WTC11 (cell line): ENCODE measurements around the gene SSTR5. TPM values are rescaled to one million over a fixed set of nuclear protein-coding genes. Genes with fewer than 3 reads are reported as not detected.

Experiments
- ATAC-seq: fragments of 200-7000 bp; cut with Tn5 transposase; 2 replicates; pipeline ENCODE4 v1.10.0; 2021; ENCODE audit warnings: mild to moderate bottlenecking, moderate library complexity
- CTCF ChIA-PET: fragments of 300-600 bp; sonication (Branson Sonifier 250); formaldehyde crosslinking; loops from one replicate; lab custom pipeline; 2021; ENCODE audit warnings: antibody characterized with exemption; lab: Charles Lee
- POLR2A ChIA-PET: fragments of 350-600 bp; sonication (Branson Sonifier 250); formaldehyde crosslinking; loops from one replicate; lab custom pipeline; 2021; ENCODE audit warnings: antibody characterized with exemption; lab: Charles Lee
- DNase-seq: peaks from one replicate; pipeline ENCODE4 v3.0.0; 2021; ENCODE audit warnings: low spot score
- H3K27ac Mint-ChIP-seq: 2 replicates; pipeline ENCODE4 v1.8.0; 2021; ENCODE audit warnings: mixed read lengths
- H3K27me3 Mint-ChIP-seq: 2 replicates; pipeline ENCODE4 v1.8.0; 2021; ENCODE audit warnings: low read depth, mild to moderate bottlenecking, moderate library complexity, mixed read lengths
- H3K36me3 Mint-ChIP-seq: 2 replicates; pipeline ENCODE4 v1.8.0; 2021; ENCODE audit warnings: mixed read lengths
- H3K4me1 Mint-ChIP-seq: 2 replicates; pipeline ENCODE4 v1.8.0; 2022; ENCODE audit warnings: mixed read lengths
- H3K4me3 Mint-ChIP-seq: 2 replicates; pipeline ENCODE4 v1.8.0; 2021; ENCODE audit warnings: mild to moderate bottlenecking, moderate library complexity, mixed read lengths
- H3K9me3 Mint-ChIP-seq: 2 replicates; pipeline ENCODE4 v1.8.0; 2021; ENCODE audit warnings: mixed read lengths
- AFF4 ChIP-seq: sonication (generic); formaldehyde crosslinking; IDR thresholded peaks from 2 replicates; pipeline ENCODE4 v1.8.1; 2023; ENCODE audit warnings: mild to moderate bottlenecking, missing genetic modification reagents, borderline replicate concordance
- ARID4B ChIP-seq: sonication (generic); formaldehyde crosslinking; IDR thresholded peaks from 2 replicates; pipeline ENCODE4 v1.8.0; 2023; ENCODE audit warnings: missing genetic modification reagents, mild to moderate bottlenecking, borderline replicate concordance
- ATF3 ChIP-seq: sonication (generic); formaldehyde crosslinking; conservative IDR thresholded peaks from 2 replicates; pipeline ENCODE4 v1.8.1; 2022; ENCODE audit warnings: mild to moderate bottlenecking, missing genetic modification reagents
- E2F4 ChIP-seq: sonication (generic); formaldehyde crosslinking; IDR thresholded peaks from 2 replicates; pipeline ENCODE4 v1.8.1; 2022; ENCODE audit warnings: low read depth, mild to moderate bottlenecking, moderate library complexity, missing genetic modification reagents, borderline replicate concordance
- ELF4 ChIP-seq: sonication (generic); formaldehyde crosslinking; IDR thresholded peaks from 2 replicates; pipeline ENCODE4 v1.8.1; 2022; ENCODE audit warnings: low read depth, mild to moderate bottlenecking, moderate library complexity, missing genetic modification reagents
- GABPB1 ChIP-seq: sonication (generic); formaldehyde crosslinking; IDR thresholded peaks from 2 replicates; pipeline ENCODE4 v1.8.1; 2023; ENCODE audit warnings: mild to moderate bottlenecking, missing genetic modification reagents
- KAT7 ChIP-seq: sonication (generic); formaldehyde crosslinking; IDR thresholded peaks from 2 replicates; pipeline ENCODE4 v1.8.1; 2023; ENCODE audit warnings: missing genetic modification reagents, mild to moderate bottlenecking, borderline replicate concordance
- TEAD4 ChIP-seq: sonication (generic); formaldehyde crosslinking; IDR thresholded peaks from 2 replicates; pipeline ENCODE4 v1.8.0; 2022; ENCODE audit warnings: mild to moderate bottlenecking, missing genetic modification reagents
- ZBTB43 ChIP-seq: sonication (generic); formaldehyde crosslinking; IDR thresholded peaks from 2 replicates; pipeline ENCODE4 v1.8.1; 2023; ENCODE audit warnings: mild to moderate bottlenecking, missing genetic modification reagents
- ZNF416 ChIP-seq: fragments of 250-450 bp; sonication (Bioruptor Pico); IDR thresholded peaks from 2 replicates; pipeline ENCODE4 v1.9.0; 2021; ENCODE audit warnings: mild to moderate bottlenecking, inconsistent platforms
- total RNA-seq: library from RNA; stranded (reverse); gene quantifications from 3 replicates; pipeline ENCODE4 v1.2.3, GENCODE V29; 2021
- TF ChIP-seq, protein P1 (sequence below): fragments of 200-600 bp; IDR thresholded peaks from 2 replicates; pipeline ENCODE4 v1.8.0; 2022; ENCODE audit warnings: antibody characterized with exemption
- TF ChIP-seq, protein P2 (sequence below): fragments of 250-450 bp; sonication (Bioruptor Pico); conservative IDR thresholded peaks from 2 replicates; pipeline ENCODE4 v1.9.0; 2021; ENCODE audit warnings: mild to moderate bottlenecking
- TF ChIP-seq, protein P3 (sequence below): fragments of 250-450 bp; sonication (Bioruptor Pico); IDR thresholded peaks from 2 replicates; pipeline ENCODE4 v1.9.0; 2021; ENCODE audit warnings: moderate library complexity, mild to moderate bottlenecking, inconsistent platforms, borderline replicate concordance
- TF ChIP-seq, protein P4 (sequence below): sonication (generic); formaldehyde crosslinking; IDR thresholded peaks from 2 replicates; pipeline ENCODE4 v1.8.1; 2022; ENCODE audit warnings: mild to moderate bottlenecking, missing genetic modification reagents, moderate library complexity, borderline replicate concordance
- TF ChIP-seq, protein P5 (sequence below): sonication (generic); formaldehyde crosslinking; IDR thresholded peaks from 2 replicates; pipeline ENCODE4 v1.8.1; 2022; ENCODE audit warnings: mild to moderate bottlenecking, moderate library complexity, missing genetic modification reagents

SSTR5 gene
- total RNA-seq, 1 experiment from 2014 or later = 0.61 TPM

DNA sequence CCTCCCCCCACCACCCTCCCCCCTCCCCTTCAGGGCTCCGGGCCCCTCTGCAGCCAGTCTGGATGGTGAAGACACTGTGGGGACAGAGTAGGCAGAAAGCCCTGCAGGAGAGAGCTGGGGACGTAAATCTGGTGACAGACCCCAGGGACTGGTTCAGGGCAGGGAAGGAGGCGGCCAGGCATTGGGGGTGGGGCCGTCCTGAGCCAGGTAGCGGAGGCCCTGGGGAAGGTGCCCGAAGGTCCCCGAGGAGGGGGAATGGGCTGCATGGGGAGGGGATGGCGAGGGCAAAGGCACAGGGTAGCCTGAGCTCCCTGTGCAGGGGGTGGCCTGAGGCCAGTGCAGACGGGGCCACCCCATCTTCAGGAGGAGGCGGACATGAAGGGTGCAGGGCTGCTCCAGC lies 54.0 kb downstream of the SSTR5 start (continued):
- TF ChIP-seq, protein P1, sequence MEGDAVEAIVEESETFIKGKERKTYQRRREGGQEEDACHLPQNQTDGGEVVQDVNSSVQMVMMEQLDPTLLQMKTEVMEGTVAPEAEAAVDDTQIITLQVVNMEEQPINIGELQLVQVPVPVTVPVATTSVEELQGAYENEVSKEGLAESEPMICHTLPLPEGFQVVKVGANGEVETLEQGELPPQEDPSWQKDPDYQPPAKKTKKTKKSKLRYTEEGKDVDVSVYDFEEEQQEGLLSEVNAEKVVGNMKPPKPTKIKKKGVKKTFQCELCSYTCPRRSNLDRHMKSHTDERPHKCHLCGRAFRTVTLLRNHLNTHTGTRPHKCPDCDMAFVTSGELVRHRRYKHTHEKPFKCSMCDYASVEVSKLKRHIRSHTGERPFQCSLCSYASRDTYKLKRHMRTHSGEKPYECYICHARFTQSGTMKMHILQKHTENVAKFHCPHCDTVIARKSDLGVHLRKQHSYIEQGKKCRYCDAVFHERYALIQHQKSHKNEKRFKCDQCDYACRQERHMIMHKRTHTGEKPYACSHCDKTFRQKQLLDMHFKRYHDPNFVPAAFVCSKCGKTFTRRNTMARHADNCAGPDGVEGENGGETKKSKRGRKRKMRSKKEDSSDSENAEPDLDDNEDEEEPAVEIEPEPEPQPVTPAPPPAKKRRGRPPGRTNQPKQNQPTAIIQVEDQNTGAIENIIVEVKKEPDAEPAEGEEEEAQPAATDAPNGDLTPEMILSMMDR = no peak
- TF ChIP-seq GABPB1 (CRISPR knock-in tag) (no peak), E2F4 (CRISPR knock-in tag) (no peak), ZNF416 (no peak), ELF4 (CRISPR knock-in tag) (no peak), ATF3 (CRISPR knock-in tag) (no peak), TEAD4 (CRISPR knock-in tag) (no peak)
- TF ChIP-seq, protein P2, sequence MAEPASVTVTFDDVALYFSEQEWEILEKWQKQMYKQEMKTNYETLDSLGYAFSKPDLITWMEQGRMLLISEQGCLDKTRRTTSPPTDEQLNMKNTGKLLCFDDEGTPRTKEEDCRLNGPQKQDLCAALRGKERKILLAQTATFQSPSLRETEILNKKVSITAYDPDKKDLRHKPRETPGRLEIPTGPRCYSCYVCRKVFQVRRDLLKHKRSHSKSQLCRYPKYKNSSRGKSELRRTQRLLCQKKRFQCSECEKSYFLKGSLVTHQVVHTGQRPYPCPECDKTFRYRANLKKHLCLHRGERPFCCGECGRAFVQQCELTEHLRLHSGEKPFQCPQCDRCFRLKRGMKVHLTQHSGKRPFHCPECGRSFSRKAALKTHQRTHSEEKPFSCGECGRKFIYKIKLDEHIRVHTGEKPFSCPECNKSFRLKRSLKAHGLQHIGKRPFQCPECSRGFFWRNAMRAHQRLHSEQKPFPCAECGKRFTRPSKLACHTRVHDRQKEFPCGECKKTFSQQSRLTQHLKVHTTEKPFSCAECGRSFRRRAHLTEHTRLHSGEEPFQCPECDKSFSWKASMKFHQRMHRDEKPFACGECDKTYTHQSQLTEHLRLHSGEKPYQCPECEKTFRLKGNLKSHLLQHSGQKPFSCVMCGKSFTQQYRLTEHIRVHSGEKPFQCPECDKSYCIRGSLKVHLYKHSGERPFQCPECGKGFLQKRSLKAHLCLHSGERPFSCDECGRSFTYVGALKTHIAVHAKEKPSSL (CRISPR knock-in tag) = no peak

GRCh38 chr16:1127101-1127500 lies 54.6 kb downstream of the SSTR5 start:
- ChIA-PET POLR2A (no interaction called here), CTCF (interaction anchor here (1.0 to 2.5 kb wide), 3 partner anchors 18 to 70 kb away, joined by 3 to 6 read pairs (median 4); no protein-coding TSS in a partner anchor)
- Mint-ChIP-seq H3K9me3 (no peaks in the 10 kb centered on the region), H3K36me3 (no peaks in the 10 kb centered on the region), H3K4me1 (no peaks in the 10 kb centered on the region), H3K27ac (no peak overlapping the region), H3K27me3 (no peaks in the 10 kb centered on the region), H3K4me3 (no peak overlapping the region)
- no peak for DNase-seq
- no peak for ATAC-seq
- TF ChIP-seq, protein P3, sequence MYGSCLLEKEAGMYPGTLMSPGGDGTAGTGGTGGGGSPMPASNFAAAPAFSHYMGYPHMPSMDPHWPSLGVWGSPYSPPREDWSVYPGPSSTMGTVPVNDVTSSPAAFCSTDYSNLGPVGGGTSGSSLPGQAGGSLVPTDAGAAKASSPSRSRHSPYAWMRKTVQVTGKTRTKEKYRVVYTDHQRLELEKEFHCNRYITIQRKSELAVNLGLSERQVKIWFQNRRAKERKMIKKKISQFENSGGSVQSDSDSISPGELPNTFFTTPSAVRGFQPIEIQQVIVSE (CRISPR knock-in tag) = no peak
- TF ChIP-seq ARID4B (CRISPR knock-in tag) = no peak
- TF ChIP-seq AFF4 = no peak
- TF ChIP-seq, protein P4, sequence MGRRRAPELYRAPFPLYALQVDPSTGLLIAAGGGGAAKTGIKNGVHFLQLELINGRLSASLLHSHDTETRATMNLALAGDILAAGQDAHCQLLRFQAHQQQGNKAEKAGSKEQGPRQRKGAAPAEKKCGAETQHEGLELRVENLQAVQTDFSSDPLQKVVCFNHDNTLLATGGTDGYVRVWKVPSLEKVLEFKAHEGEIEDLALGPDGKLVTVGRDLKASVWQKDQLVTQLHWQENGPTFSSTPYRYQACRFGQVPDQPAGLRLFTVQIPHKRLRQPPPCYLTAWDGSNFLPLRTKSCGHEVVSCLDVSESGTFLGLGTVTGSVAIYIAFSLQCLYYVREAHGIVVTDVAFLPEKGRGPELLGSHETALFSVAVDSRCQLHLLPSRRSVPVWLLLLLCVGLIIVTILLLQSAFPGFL (CRISPR knock-in tag) = no peak
- TF ChIP-seq E2F4 (CRISPR knock-in tag) = no peak
- no peak for TF ChIP-seq KAT7 (CRISPR knock-in tag)
- no peak for TF ChIP-seq ZBTB43 (CRISPR knock-in tag)
- TF ChIP-seq, protein P5, sequence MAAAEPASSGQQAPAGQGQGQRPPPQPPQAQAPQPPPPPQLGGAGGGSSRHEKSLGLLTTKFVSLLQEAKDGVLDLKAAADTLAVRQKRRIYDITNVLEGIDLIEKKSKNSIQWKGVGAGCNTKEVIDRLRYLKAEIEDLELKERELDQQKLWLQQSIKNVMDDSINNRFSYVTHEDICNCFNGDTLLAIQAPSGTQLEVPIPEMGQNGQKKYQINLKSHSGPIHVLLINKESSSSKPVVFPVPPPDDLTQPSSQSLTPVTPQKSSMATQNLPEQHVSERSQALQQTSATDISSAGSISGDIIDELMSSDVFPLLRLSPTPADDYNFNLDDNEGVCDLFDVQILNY (CRISPR knock-in tag) = no peak
